PFSK-1 (cell line): ENCODE measurements around the gene YY2.

Experiments used
- FOXP2 ChIP-seq: optimal IDR thresholded peaks from 2 replicates; pipeline ENCODE3; 2011; ENCODE audit warnings: borderline replicate concordance, control low read depth, inconsistent platforms; ENCODE audit not compliant: insufficient read depth; ENCODE audit errors: extremely low read length, extremely low read depth
- POLR2AphosphoS5 ChIP-seq: IDR thresholded peaks from 2 replicates; pipeline ENCODE4 v1.6.1; 2012; ENCODE audit warnings: low read depth, mild to moderate bottlenecking, control low read depth, low read length, moderate library complexity
- SIN3A ChIP-seq: IDR thresholded peaks from 2 replicates; pipeline ENCODE4 v1.6.1; 2012; ENCODE audit warnings: mild to moderate bottlenecking, low read length, moderate library complexity, borderline replicate concordance; ENCODE audit not compliant: insufficient read depth
- TAF1 ChIP-seq: IDR thresholded peaks from 2 replicates; pipeline ENCODE4 v1.6.1; 2012; ENCODE audit warnings: low read length, control low read depth, borderline replicate concordance; ENCODE audit not compliant: insufficient read depth
- TF ChIP-seq, protein P1 (sequence below), 2 experiments: IDR thresholded peaks; 2 replicates each; pipeline versions ENCODE4 v1.6.1 to v1.8.0; 2011 to 2012; ENCODE audit warnings: low read depth in 2 of 2, low read length in 2 of 2, control low read depth in 1 of 2, inconsistent platforms in 1 of 2, mild to moderate bottlenecking in 1 of 2, moderate library complexity in 1 of 2; ENCODE audit not compliant: insufficient read depth in 1 of 2

YY2 gene

DNA sequence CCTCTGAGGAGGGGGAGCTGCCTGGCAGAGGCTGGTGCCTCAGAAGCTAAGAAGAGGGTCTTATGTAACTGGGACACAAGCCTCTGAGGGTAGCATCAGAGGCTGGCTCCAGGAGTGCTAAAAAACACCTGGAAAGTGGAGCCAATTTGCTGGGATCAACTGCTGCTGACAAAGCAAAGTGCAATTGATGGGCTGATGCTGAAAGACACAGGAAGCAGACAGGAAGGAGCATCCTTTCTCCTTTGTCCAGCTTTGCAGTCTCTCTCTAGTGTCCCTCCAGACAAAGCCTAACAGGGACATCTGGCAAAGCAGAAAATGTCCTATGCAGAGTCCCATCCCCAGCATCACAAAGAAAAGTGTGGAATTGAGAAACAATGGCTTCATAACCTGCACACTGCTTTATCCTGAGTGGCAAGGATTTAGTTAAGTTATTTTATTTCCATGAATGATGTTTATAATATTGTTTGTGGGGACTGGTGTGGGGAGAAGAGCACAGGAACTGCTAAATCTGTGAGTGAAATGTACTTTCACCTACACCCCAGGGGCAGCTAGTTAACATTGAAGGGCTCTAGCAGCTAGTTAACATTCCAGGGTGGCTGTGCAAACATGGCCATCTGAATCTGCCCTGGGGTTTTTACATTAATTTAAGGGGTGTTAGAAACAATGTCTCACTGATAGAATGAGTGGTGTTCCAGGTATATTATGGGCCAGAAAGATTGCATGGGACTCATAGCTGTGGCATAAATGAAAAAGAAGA is 42.0 kb upstream of the YY2 start:
- no peak for TF ChIP-seq SIN3A
- TF ChIP-seq, protein P1, sequence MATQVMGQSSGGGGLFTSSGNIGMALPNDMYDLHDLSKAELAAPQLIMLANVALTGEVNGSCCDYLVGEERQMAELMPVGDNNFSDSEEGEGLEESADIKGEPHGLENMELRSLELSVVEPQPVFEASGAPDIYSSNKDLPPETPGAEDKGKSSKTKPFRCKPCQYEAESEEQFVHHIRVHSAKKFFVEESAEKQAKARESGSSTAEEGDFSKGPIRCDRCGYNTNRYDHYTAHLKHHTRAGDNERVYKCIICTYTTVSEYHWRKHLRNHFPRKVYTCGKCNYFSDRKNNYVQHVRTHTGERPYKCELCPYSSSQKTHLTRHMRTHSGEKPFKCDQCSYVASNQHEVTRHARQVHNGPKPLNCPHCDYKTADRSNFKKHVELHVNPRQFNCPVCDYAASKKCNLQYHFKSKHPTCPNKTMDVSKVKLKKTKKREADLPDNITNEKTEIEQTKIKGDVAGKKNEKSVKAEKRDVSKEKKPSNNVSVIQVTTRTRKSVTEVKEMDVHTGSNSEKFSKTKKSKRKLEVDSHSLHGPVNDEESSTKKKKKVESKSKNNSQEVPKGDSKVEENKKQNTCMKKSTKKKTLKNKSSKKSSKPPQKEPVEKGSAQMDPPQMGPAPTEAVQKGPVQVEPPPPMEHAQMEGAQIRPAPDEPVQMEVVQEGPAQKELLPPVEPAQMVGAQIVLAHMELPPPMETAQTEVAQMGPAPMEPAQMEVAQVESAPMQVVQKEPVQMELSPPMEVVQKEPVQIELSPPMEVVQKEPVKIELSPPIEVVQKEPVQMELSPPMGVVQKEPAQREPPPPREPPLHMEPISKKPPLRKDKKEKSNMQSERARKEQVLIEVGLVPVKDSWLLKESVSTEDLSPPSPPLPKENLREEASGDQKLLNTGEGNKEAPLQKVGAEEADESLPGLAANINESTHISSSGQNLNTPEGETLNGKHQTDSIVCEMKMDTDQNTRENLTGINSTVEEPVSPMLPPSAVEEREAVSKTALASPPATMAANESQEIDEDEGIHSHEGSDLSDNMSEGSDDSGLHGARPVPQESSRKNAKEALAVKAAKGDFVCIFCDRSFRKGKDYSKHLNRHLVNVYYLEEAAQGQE (IDR thresholded peaks at IDR 0.05; ENCODE audit: insufficient read depth in 1 of 2, low read depth in 2 of 2, low read length in 2 of 2) = no peak
- no peak for TF ChIP-seq FOXP2

DNA sequence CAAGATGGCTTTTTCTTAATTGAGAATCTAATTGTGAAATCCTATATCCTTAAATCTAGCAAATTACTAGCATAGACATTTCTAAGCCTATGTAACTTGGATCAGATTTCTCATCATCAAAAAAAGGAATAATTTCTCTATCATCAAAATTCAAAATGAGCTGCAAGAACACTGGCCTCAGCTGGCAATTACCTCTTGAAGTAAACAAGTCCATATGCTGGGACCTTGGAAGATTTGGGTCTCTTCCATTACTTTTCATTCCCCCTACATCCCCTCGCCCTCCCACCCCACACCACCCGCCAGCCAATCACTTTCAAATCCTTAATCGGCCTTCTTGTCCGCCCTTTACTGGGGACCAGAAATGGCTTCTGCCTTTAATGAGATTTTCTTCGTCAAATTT is 39.7 kb upstream of the YY2 start:
- TF ChIP-seq TAF1 = no peak

DNA sequence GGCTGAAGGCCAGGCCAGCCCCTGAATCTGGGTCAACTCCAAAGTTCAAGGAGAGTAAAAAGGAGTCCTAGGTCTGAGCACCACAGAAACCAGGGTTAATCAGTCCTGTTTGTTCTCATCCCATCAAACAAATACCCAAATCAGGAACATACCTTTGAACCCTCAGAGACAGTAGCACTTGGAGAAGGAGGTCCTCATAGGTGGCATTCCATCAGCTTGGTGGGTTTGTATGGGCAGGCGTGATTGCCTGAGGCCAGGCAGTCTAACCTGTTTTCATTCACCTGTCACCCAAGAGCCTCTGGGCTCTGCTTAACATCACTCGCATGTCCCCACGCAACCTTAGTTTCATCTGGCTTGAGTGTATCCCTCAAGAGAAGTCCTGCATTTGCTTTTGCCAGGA is 33.9 kb upstream of the YY2 start:
- no peak for TF ChIP-seq TAF1
- no peak for TF ChIP-seq POLR2AphosphoS5
- no peak for TF ChIP-seq FOXP2
- TF ChIP-seq SIN3A = no peak
- TF ChIP-seq, protein P1 (IDR thresholded peaks at IDR 0.05; ENCODE audit: insufficient read depth in 1 of 2, low read depth in 2 of 2, low read length in 2 of 2) = no peak

DNA sequence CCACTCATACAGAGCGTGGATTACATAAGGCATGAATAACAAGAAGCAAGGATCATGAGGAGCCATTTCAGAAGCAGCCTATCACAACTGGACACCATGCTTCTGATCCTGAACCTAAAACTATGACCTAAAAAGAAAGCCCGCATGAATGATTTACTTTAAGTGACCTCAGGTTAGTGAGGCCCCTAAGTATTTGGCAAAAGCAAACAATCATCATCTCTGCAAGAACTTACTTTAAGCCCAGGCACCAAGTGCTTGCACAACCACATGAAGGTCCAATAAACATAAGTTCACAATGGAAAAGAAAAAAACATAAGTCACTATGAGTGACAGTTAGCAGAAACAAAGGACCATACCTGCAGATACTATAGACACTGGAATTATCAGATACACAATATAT is 24.3 kb upstream of the YY2 start:
- no peak for TF ChIP-seq FOXP2
- TF ChIP-seq SIN3A = no peak
- no peak for TF ChIP-seq TAF1
- no peak for TF ChIP-seq POLR2AphosphoS5
- TF ChIP-seq, protein P1 (IDR thresholded peaks at IDR 0.05; ENCODE audit: insufficient read depth in 1 of 2, low read depth in 2 of 2, low read length in 2 of 2) = no peak

DNA sequence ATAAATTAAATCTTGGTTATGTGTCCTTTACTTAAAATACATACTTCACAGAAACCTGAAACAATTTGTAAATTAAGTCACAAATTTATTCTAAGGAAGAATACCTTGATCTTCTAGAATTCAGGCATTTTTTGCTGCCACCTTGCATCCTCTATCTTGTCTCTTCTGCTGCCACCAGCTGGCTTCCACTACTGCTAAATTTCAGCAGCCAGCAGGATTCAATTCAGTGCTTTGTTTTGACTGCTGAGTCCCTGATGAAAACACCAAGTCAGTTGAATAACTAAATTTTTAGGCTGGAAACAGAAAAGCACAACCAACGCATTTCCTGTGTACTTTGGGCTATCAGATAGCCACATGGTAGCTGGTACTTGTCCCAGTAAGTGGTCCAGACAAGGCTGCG is 18.7 kb upstream of the YY2 start:
- no peak for TF ChIP-seq TAF1
- TF ChIP-seq SIN3A = no peak
- TF ChIP-seq, protein P1 (IDR thresholded peaks at IDR 0.05; ENCODE audit: insufficient read depth in 1 of 2, low read depth in 2 of 2, low read length in 2 of 2) = no peak
- no peak for TF ChIP-seq POLR2AphosphoS5
- no peak for TF ChIP-seq FOXP2
